Fibroblast of the aortic adventitia (primary cell): ENCODE results near the gene PPIG. TPM values are rescaled to one million over a fixed set of nuclear protein-coding genes. Genes with fewer than 3 reads are reported as not detected.
A peak's percentile ranks its signal among the peaks of the same experiment; 100 is the strongest.
"Not testable (repeated sequence)": the region's sequence is repeated elsewhere in the genome, so short reads cannot be mapped to it uniquely, and the experiment has no call there.

Source experiments
- DNase-seq: peaks from one replicate; pipeline ENCODE4 v3.0.0-alpha.2; 2010; ENCODE audit warnings: low read depth
- H3K4me3 ChIP-seq: 2 replicates; pipeline ENCODE4 v1.5.1; 2011; ENCODE audit warnings: low read depth, mild to moderate bottlenecking, control low read depth, low read length, moderate library complexity
- total RNA-seq: library from RNA; depleted of rRNA; stranded (reverse); fragments of >200 nt; gene quantifications from 2 replicates; pipeline ENCODE4 v1.2.3, GENCODE V29; 2012; ENCODE audit warnings: low replicate concordance
- TF ChIP-seq, protein P1 (sequence below): IDR thresholded peaks from 2 replicates; pipeline ENCODE4 v1.5.1; 2011; ENCODE audit warnings: mild to moderate bottlenecking, low read length, control low read depth, inconsistent platforms; ENCODE audit not compliant: insufficient read depth

The PPIG gene
- 43.5 and 43.7 TPM in 2 replicates for total RNA-seq

- DNase-seq, result peak; percentile 92
- H3K4me3 ChIP-seq, result peak within 1 kb of the TSS; percentile 95
- TF ChIP-seq, protein P1, sequence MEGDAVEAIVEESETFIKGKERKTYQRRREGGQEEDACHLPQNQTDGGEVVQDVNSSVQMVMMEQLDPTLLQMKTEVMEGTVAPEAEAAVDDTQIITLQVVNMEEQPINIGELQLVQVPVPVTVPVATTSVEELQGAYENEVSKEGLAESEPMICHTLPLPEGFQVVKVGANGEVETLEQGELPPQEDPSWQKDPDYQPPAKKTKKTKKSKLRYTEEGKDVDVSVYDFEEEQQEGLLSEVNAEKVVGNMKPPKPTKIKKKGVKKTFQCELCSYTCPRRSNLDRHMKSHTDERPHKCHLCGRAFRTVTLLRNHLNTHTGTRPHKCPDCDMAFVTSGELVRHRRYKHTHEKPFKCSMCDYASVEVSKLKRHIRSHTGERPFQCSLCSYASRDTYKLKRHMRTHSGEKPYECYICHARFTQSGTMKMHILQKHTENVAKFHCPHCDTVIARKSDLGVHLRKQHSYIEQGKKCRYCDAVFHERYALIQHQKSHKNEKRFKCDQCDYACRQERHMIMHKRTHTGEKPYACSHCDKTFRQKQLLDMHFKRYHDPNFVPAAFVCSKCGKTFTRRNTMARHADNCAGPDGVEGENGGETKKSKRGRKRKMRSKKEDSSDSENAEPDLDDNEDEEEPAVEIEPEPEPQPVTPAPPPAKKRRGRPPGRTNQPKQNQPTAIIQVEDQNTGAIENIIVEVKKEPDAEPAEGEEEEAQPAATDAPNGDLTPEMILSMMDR, result no peak
Observed at GRCh38 chr2:169584005-169584877, at the start of gene PPIG. TSS of gene PPIG (plus strand) at chr2:169584351. CDS start at chr2:169604042, 19,691 bp downstream.

DNA sequence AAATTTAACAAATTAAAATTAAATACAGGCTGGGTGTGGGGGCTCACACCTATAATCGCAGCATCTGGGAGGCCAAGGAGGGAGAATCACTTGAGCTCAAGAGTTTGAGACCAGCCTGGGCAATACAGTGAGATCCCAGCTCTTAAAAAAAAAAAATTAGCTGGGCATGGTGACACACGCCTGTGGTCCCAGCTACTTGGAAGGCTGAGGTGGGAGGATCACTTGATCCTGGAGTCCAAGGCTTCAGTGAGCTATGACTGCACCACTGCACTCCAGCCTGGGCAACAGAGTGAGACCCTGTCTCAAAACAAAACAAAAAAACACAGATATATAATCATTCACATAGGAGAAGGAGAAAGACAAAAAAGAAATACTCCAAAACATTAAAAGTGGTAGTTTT is 44.7 kb upstream of the PPIG start:
- not testable (repeated sequence) for DNase-seq, H3K4me3 ChIP-seq

DNA sequence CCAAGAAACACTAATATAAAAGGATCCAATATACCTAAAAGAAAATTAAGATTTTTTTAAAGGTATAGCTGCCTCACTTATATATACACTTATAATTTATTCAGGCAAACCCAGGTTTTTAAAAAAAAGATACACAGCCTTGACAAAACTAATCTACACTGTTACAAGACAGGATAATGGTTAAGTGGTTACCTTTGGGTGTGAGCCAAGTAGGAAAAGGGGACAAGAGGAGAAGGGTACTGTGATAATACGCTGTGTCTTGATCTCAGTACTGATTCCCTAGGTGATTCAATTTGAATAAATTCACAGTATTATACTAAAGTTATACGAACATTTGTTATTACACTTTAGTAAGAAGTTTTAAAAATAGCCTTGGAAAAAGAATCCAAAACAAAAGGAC is 44.0 kb upstream of the PPIG start:
- no peak for DNase-seq
- no peak overlapping the region for H3K4me3 ChIP-seq
- TF ChIP-seq, protein P1, result no peak

- TF ChIP-seq, protein P1, result no peak
- no peak for DNase-seq
- no peak overlapping the region for H3K4me3 ChIP-seq
Observed at GRCh38 chr2:169542433-169542832, 41.7 kb upstream of the PPIG start.

DNA sequence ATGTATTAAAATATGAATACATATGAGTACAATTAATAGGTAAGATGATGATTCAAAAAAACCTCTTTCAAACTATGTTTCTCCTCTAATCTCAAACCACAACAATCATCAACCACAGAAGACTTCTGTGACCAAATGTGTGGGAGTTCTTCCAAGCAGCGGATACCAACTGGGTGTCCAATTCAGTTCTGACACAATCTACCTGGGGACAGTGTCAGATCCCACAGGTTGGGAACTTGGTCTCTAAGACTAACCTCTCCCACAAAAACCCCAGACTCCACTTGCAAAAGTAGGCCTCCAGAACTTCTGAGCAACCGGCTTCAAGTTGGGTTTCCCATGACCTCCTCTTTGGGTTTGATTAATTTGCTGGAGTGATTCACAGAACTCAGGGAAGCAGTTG is 37.4 kb upstream of the PPIG start:
- DNase-seq, result no peak
- TF ChIP-seq, protein P1, result no peak
- H3K4me3 ChIP-seq, result no peak overlapping the region

GRCh38 chr2:169561364-169561763 is 22.8 kb upstream of the PPIG start:
- TF ChIP-seq, protein P1, result no peak
- H3K4me3 ChIP-seq, result no peak overlapping the region
- no peak for DNase-seq

- not testable (repeated sequence) for H3K4me3 ChIP-seq, DNase-seq
Observed at GRCh38 chr2:169562084-169562483, 22.1 kb upstream of the PPIG start.

GRCh38 chr2:169562519-169562918 is 21.6 kb upstream of the PPIG start:
- H3K4me3 ChIP-seq, result no peak overlapping the region
- no peak for DNase-seq
- TF ChIP-seq, protein P1, result no peak
